Measurements from ENCODE around the gene FOXS1. TPM values are rescaled to one million over a fixed set of nuclear protein-coding genes. Genes with fewer than 3 reads are reported as not detected.
A peak's percentile ranks its signal among the peaks of the same experiment; 100 is the strongest.

The FOXS1 gene
- total and polyA plus RNA-seq, 4 donors, result 1.4 to 3.2 (median 2.5) TPM

GRCh38 chr20:31839782-31840487, 5.5 kb downstream of the FOXS1 start:
- Histone ChIP-seq H3K9me3 (ENCODE audit: control insufficient read depth in 4 of 4, insufficient read depth in 3 of 4, low read length in 3 of 4) (no peaks in the 10 kb centered on the region), H3K27me3 (ENCODE audit: control insufficient read depth in 3 of 3, insufficient read depth in 3 of 3, low read length in 2 of 3) (no peaks in the 10 kb centered on the region), H3K4me1 (ENCODE audit: control insufficient read depth in 5 of 5, insufficient read depth in 5 of 5, low read length in 5 of 5) (peaks cover 3 to 72% (median 16%) of the 10 kb centered on the region in 5 donors), H3K9ac (ENCODE audit: insufficient read depth in 1 of 2, low read length in 2 of 2) (no peak overlapping the region), H3K36me3 (ENCODE audit: control insufficient read depth in 4 of 4, insufficient read depth in 4 of 4, low read length in 4 of 4) (no peaks in the 10 kb centered on the region), H3K27ac (ENCODE audit: low read depth in 1 of 2, low read length in 1 of 2) (no peak overlapping the region), H3K4me3 (no peak overlapping the region)
- no peak for TF ChIP-seq CTCF (IDR thresholded peaks at IDR 0.05; ENCODE audit: control extremely low read depth, extremely low read depth)
- DNase-seq (no peak), ATAC-seq (ENCODE audit: insufficient read depth, low FRiP score) (no peak)
- 65 to 68% methylated on average over 5 of the region's 5 CpGs for WGBS, 2 donors

- no peak overlapping the region for H3K4me3 ChIP-seq
- no peak overlapping the region for H3K9ac ChIP-seq (ENCODE audit: insufficient read depth in 1 of 2, low read length in 2 of 2)
- 54 to 61% methylated on average over 9 of the region's 9 CpGs for WGBS, 2 donors
- H3K27me3 ChIP-seq (ENCODE audit: control insufficient read depth in 3 of 3, insufficient read depth in 3 of 3, low read length in 2 of 3), result no peaks in the 10 kb centered on the region
- H3K36me3 ChIP-seq (ENCODE audit: control insufficient read depth in 4 of 4, insufficient read depth in 4 of 4, low read length in 4 of 4), result no peaks in the 10 kb centered on the region
- H3K9me3 ChIP-seq (ENCODE audit: control insufficient read depth in 4 of 4, insufficient read depth in 3 of 4, low read length in 3 of 4), result no peaks in the 10 kb centered on the region
- TF ChIP-seq CTCF (IDR thresholded peaks at IDR 0.05; ENCODE audit: control extremely low read depth, extremely low read depth), result no peak
- DNase-seq (peak; percentile 45 to 59 (median 53)), ATAC-seq (ENCODE audit: insufficient read depth, low FRiP score) (no peak)
- no peak overlapping the region for H3K27ac ChIP-seq (ENCODE audit: low read depth in 1 of 2, low read length in 1 of 2)
- peaks cover 3 to 77% (median 16%) of the 10 kb centered on the region in 5 donors for H3K4me1 ChIP-seq (ENCODE audit: control insufficient read depth in 5 of 5, insufficient read depth in 5 of 5, low read length in 5 of 5)
Observed at GRCh38 chr20:31838646-31839292, 6.6 kb downstream of the FOXS1 start.

GRCh38 chr20:31837896-31838397, 7.5 kb downstream of the FOXS1 start:
- peaks cover 0 to 2% (median 0%) of the 10 kb centered on the region in 4 donors for H3K9me3 ChIP-seq (ENCODE audit: control insufficient read depth in 4 of 4, insufficient read depth in 3 of 4, low read length in 3 of 4)
- no peaks in the 10 kb centered on the region for H3K27me3 ChIP-seq (ENCODE audit: control insufficient read depth in 3 of 3, insufficient read depth in 3 of 3, low read length in 2 of 3)
- no peak overlapping the region for H3K4me3 ChIP-seq
- ATAC-seq (ENCODE audit: insufficient read depth, low FRiP score) (no peak), DNase-seq (peak in 1 of 3 donors; percentile 44)
- no peak overlapping the region for H3K9ac ChIP-seq (ENCODE audit: insufficient read depth in 1 of 2, low read length in 2 of 2)
- peaks cover 3 to 76% (median 12%) of the 10 kb centered on the region in 5 donors for H3K4me1 ChIP-seq (ENCODE audit: control insufficient read depth in 5 of 5, insufficient read depth in 5 of 5, low read length in 5 of 5)
- peak overlapping the region in 1 of 2 donors; percentile 40 for H3K27ac ChIP-seq (ENCODE audit: low read depth in 1 of 2, low read length in 1 of 2)
- no peaks in the 10 kb centered on the region for H3K36me3 ChIP-seq (ENCODE audit: control insufficient read depth in 4 of 4, insufficient read depth in 4 of 4, low read length in 4 of 4)
- TF ChIP-seq CTCF (IDR thresholded peaks at IDR 0.05; ENCODE audit: control extremely low read depth, extremely low read depth), result no peak
- 38 to 48% methylated on average over 3 of the region's 3 CpGs for WGBS, 2 donors

Measured in lung (tissue), 12 donors.